Measurements from ENCODE around the gene OR6S1.

OR6S1 gene

DNA sequence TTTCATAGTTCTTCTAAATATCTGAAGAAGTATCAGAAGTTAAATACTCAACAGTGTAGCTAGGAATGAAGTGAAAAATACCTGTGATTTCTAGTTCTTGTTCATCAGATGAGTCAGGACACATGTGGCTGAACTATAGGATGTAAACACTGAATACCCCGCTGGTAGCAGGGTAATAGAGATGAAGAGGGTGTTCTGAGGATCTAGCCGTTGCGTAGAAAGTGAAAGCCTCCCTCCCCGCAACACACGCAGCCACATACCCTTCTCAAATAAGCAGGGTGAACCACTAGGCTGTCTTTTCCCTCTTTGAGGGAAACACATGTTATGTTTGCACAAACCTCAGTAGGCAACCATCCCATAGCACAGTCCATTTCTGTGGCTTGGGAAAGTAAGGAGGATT, 33.9 kb downstream of the OR6S1 start:
- Histone ChIP-seq H3K4me1 (ENCODE audit: low read length) (no peaks in the 10 kb centered on the region), H3K4me2 (ENCODE audit: low read depth, low read length) (no peak overlapping the region), H3K27me3 (replicated peaks; ENCODE audit: insufficient read depth, low read length) (no peaks in the 10 kb centered on the region), H3K4me3 (ENCODE audit: low read length) (no peak overlapping the region), H3F3A (ENCODE audit: insufficient read depth, low read length) (peaks cover 11% of the 10 kb centered on the region; the same call in 1 of the 2 replicates), H3K27ac (ENCODE audit: low read length) (no peak overlapping the region), H3K9me2 (replicated peaks; ENCODE audit: insufficient read depth, low read length) (no peaks in the 10 kb centered on the region), H3K9me3 (replicated peaks; ENCODE audit: insufficient read depth, low read length) (no peaks in the 10 kb centered on the region), H4K20me1 (ENCODE audit: insufficient read depth, low read length) (no peaks in the 10 kb centered on the region), H3K9ac (ENCODE audit: low read length) (no peak overlapping the region), H3K36me3 (replicated peaks; ENCODE audit: insufficient read depth, low read length) (no peaks in the 10 kb centered on the region), H3K79me2 (ENCODE audit: low read length) (no peaks in the 10 kb centered on the region), H2AFZ (ENCODE audit: low read length) (no peak overlapping the region)
- no peak for TF ChIP-seq EZH2 (optimal IDR thresholded peaks at IDR 0.05; ENCODE audit: low read depth, low read length)
- no peak for TF ChIP-seq EZH2phosphoT487 (IDR thresholded peaks at IDR 0.05; ENCODE audit: low read length)
- TF ChIP-seq, protein P1, sequence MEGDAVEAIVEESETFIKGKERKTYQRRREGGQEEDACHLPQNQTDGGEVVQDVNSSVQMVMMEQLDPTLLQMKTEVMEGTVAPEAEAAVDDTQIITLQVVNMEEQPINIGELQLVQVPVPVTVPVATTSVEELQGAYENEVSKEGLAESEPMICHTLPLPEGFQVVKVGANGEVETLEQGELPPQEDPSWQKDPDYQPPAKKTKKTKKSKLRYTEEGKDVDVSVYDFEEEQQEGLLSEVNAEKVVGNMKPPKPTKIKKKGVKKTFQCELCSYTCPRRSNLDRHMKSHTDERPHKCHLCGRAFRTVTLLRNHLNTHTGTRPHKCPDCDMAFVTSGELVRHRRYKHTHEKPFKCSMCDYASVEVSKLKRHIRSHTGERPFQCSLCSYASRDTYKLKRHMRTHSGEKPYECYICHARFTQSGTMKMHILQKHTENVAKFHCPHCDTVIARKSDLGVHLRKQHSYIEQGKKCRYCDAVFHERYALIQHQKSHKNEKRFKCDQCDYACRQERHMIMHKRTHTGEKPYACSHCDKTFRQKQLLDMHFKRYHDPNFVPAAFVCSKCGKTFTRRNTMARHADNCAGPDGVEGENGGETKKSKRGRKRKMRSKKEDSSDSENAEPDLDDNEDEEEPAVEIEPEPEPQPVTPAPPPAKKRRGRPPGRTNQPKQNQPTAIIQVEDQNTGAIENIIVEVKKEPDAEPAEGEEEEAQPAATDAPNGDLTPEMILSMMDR (IDR thresholded peaks at IDR 0.05; ENCODE audit: low read length): no peak
- no peak for DNase-seq

DNA sequence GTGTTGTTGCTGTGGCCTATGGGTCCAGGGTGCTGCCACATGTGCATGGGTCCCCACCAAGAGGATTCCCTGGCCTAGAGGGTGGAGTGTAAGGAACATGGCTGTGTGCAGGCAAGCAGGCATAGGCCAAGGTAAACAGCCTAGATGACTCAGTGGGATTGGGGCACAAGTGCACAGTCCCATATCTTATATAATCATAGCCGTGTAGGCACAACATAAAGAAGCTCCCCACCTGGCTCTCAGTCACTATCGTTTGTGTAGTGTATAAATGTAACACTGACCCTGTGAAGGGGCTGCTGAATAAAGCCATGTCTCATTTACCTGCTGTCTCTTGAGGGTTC, 34.6 kb downstream of the OR6S1 start:
- Histone ChIP-seq H3K36me3 (replicated peaks; ENCODE audit: insufficient read depth, low read length) (no peaks in the 10 kb centered on the region), H3F3A (ENCODE audit: insufficient read depth, low read length) (peaks cover 5% of the 10 kb centered on the region; the same call in 1 of the 2 replicates), H4K20me1 (ENCODE audit: insufficient read depth, low read length) (no peaks in the 10 kb centered on the region), H3K79me2 (ENCODE audit: low read length) (no peaks in the 10 kb centered on the region), H3K4me3 (ENCODE audit: low read length) (no peak overlapping the region), H3K27ac (ENCODE audit: low read length) (no peak overlapping the region), H3K4me1 (ENCODE audit: low read length) (no peaks in the 10 kb centered on the region), H3K9me3 (replicated peaks; ENCODE audit: insufficient read depth, low read length) (no peaks in the 10 kb centered on the region), H3K27me3 (replicated peaks; ENCODE audit: insufficient read depth, low read length) (no peaks in the 10 kb centered on the region), H3K9me2 (replicated peaks; ENCODE audit: insufficient read depth, low read length) (no peaks in the 10 kb centered on the region), H3K9ac (ENCODE audit: low read length) (no peak overlapping the region), H2AFZ (ENCODE audit: low read length) (no peak overlapping the region), H3K4me2 (ENCODE audit: low read depth, low read length) (no peak overlapping the region)
- TF ChIP-seq EZH2 (optimal IDR thresholded peaks at IDR 0.05; ENCODE audit: low read depth, low read length) (no peak), EZH2phosphoT487 (IDR thresholded peaks at IDR 0.05; ENCODE audit: low read length) (no peak)
- TF ChIP-seq, protein P1 (IDR thresholded peaks at IDR 0.05; ENCODE audit: low read length): no peak
- no peak for DNase-seq

DNA sequence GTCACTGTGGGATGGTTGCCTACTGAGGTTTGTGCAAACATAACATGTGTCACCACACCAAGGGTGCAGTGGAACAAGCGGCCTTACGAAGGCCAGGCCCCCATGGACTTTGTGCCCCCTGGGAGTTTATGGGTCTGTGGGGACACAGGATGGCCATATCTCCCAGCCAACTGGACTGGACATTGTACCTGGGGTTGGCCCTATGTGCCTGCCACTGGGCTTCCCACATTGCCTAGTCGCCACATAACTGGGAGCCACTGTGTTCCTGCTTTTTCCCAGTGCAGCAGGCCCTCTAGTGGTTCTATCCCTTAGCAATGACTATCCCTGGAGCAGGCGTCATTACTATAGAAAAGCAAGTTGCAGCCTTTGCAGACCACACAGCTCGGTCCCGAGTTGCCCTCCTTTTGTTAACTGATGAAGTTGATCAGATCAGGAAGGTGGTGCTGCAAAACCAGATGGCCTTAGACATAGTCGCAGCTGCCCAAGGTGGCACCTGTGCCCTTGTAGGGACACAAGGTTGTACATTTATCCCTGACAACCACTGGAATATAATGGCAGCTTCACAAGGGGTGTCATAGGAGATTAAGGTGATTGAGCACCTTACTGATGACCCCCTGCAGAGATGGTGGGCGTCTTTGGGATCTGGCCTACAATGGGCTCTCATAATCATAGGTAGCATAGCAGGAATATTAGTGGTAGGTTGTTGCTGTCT, 35.1 kb downstream of the OR6S1 start:
- Histone ChIP-seq H3K27me3 (replicated peaks; ENCODE audit: insufficient read depth, low read length) (no peaks in the 10 kb centered on the region), H3K9ac (ENCODE audit: low read length) (no peak overlapping the region), H3K4me3 (ENCODE audit: low read length) (no peak overlapping the region), H4K20me1 (ENCODE audit: insufficient read depth, low read length) (no peaks in the 10 kb centered on the region), H2AFZ (ENCODE audit: low read length) (no peak overlapping the region), H3K79me2 (ENCODE audit: low read length) (no peaks in the 10 kb centered on the region), H3K36me3 (replicated peaks; ENCODE audit: insufficient read depth, low read length) (no peaks in the 10 kb centered on the region), H3K4me2 (ENCODE audit: low read depth, low read length) (no peak overlapping the region), H3K4me1 (ENCODE audit: low read length) (no peaks in the 10 kb centered on the region), H3K9me2 (replicated peaks; ENCODE audit: insufficient read depth, low read length) (no peaks in the 10 kb centered on the region), H3F3A (ENCODE audit: insufficient read depth, low read length) (peaks cover 5% of the 10 kb centered on the region; the same call in 1 of the 2 replicates), H3K27ac (ENCODE audit: low read length) (no peak overlapping the region), H3K9me3 (replicated peaks; ENCODE audit: insufficient read depth, low read length) (no peaks in the 10 kb centered on the region)
- no peak for DNase-seq
- TF ChIP-seq EZH2phosphoT487 (IDR thresholded peaks at IDR 0.05; ENCODE audit: low read length): no peak
- TF ChIP-seq, protein P1 (IDR thresholded peaks at IDR 0.05; ENCODE audit: low read length): peak; percentile 17; the same call in 1 of the 2 replicates
- TF ChIP-seq EZH2 (optimal IDR thresholded peaks at IDR 0.05; ENCODE audit: low read depth, low read length): no peak

Data from MM.1S (cell line).